Body of pancreas (tissue), 4 donors: ENCODE measurements around the gene TFPI.

Source experiments
- CTCF ChIP-seq, 7 experiments: fragments of 450-650 bp in 4 of 7; fragments of 200-600 bp in 3 of 7; sonication (generic) in 3 of 7; IDR thresholded peaks; one replicate each; pipeline ENCODE4 v1.5.1; 2016 to 2019; ENCODE audit warnings: antibody characterized with exemption in 7 of 7
- POLR2A ChIP-seq, 3 donors: fragments of 450-650 bp; IDR thresholded peaks; one replicate each; pipeline ENCODE4 v1.6.1; 2016; ENCODE audit warnings: antibody characterized with exemption in 3 of 3, mild to moderate bottlenecking in 2 of 3

GRCh38 chr2:187542123-187542522 lies 12.1 kb downstream of the TFPI start:
- TF ChIP-seq CTCF (IDR thresholded peaks at IDR 0.05) (no peak), POLR2A (IDR thresholded peaks at IDR 0.05) (no peak)
